Activated naive CD4-positive, alpha-beta T cell treated with anti-CD3 and anti-CD28 coated beads for 36 hours (primary cell): ENCODE measurements around the gene ZNF561. TPM values are rescaled to one million over a fixed set of nuclear protein-coding genes. Genes with fewer than 3 reads are reported as not detected.
"Not testable (repeated sequence)": the region's sequence is repeated elsewhere in the genome, so short reads cannot be mapped to it uniquely, and the experiment has no call there.

Experiments used
- CTCF ChIA-PET: fragments of 350-600 bp; sonication (Branson Sonifier 250); formaldehyde crosslinking; loops from one replicate; lab custom pipeline; 2021; ENCODE audit warnings: antibody characterized with exemption; lab: Charles Lee
- DNase-seq: peaks from one replicate; pipeline ENCODE4 v3.0.0-alpha.2; 2020
- H3K27ac Mint-ChIP-seq: one replicate; pipeline ENCODE4 v1.8.0; 2021; ENCODE audit warnings: mild to moderate bottlenecking, mixed read lengths
- H3K27me3 Mint-ChIP-seq: one replicate; pipeline ENCODE4 v1.8.0; 2021; ENCODE audit warnings: low read depth, mixed read lengths
- H3K36me3 Mint-ChIP-seq: one replicate; pipeline ENCODE4 v1.8.0; 2021; ENCODE audit warnings: low read depth, mixed read lengths
- H3K4me1 Mint-ChIP-seq: one replicate; pipeline ENCODE4 v1.8.0; 2021; ENCODE audit warnings: low read depth, mixed read lengths
- H3K4me3 Mint-ChIP-seq: one replicate; pipeline ENCODE4 v1.8.0; 2021; ENCODE audit warnings: mild to moderate bottlenecking, moderate library complexity, mixed read lengths
- H3K9me3 Mint-ChIP-seq: one replicate; pipeline ENCODE4 v1.8.0; 2021; ENCODE audit warnings: mixed read lengths
- intact Hi-C: fragments of 100-400 bp; cut with micrococcal nuclease; formaldehyde crosslinking; loops from one replicate; pipeline ENCODE4 v1.15.1; 2023
- total RNA-seq, 2 experiments: library from RNA; stranded (reverse); gene quantifications; one replicate each; pipeline ENCODE4 v1.2.3, GENCODE V29; 2021

Gene ZNF561
- total RNA-seq, 2 experiments from 2014 or later = 28.7 to 29.4 TPM

GRCh38 chr19:9627856-9628255, 6.8 kb upstream of the ZNF561 start:
- no peak overlapping the region for H3K4me3 Mint-ChIP-seq
- no peaks in the 10 kb centered on the region for H3K27me3 Mint-ChIP-seq
- intact Hi-C loops = loop anchor here (5.0 kb wide), 2 partner anchors 374 to 421 kb away; no protein-coding TSS in a partner anchor
- DNase-seq = no peak
- H3K9me3 Mint-ChIP-seq = no peaks in the 10 kb centered on the region
- no peak overlapping the region for H3K27ac Mint-ChIP-seq
- CTCF ChIA-PET = interaction anchor here (0.7 to 1.2 kb wide), 2 partner anchors 166 to 171 kb away, joined by 3 to 4 read pairs; no protein-coding TSS in a partner anchor
- peaks cover 10% of the 10 kb centered on the region for H3K36me3 Mint-ChIP-seq
- no peaks in the 10 kb centered on the region for H3K4me1 Mint-ChIP-seq

- H3K9me3 Mint-ChIP-seq = no peaks in the 10 kb centered on the region
- CTCF ChIA-PET = interaction anchor here (1.1 to 1.2 kb wide), 3 partner anchors 36 to 173 kb away, joined by 3 to 4 read pairs (median 3); no protein-coding TSS in a partner anchor
- intact Hi-C loops = loop anchor here (5.0 kb wide), 2 partner anchors 290 to 790 kb away; partner anchors contain the start of genes MBD3L1 and ZNF558
- peak overlapping the region; percentile 16 for H3K27ac Mint-ChIP-seq
- H3K4me1 Mint-ChIP-seq = peaks cover 15% of the 10 kb centered on the region
- H3K27me3 Mint-ChIP-seq = no peaks in the 10 kb centered on the region
- peaks cover 28% of the 10 kb centered on the region for H3K36me3 Mint-ChIP-seq
- no peak for DNase-seq
- peak overlapping the region; percentile 33 for H3K4me3 Mint-ChIP-seq
Measured at GRCh38 chr19:9622531-9622930, 1.5 kb upstream of the ZNF561 start.

DNA sequence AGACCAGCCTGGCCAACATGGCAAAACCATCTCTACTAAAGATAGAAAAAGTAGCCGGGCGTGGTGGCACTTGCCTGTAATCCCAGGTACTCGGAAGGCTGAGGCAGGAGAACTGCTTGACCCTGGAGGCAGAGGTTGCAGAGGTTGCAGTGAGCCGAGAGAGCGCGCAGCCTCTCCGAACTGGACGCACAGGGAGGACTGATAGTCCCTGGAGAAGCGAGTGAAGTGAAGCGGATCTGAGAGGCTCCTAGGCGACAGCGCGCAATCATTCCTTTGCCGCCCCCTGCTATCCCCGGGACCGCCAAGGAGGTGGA, 233 bp downstream of the ZNF561 start:
- peak overlapping the region; percentile 98 for H3K4me3 Mint-ChIP-seq
- peaks cover 40% of the 10 kb centered on the region for H3K36me3 Mint-ChIP-seq
- no peaks in the 10 kb centered on the region for H3K9me3 Mint-ChIP-seq
- no peak for DNase-seq
- no peaks in the 10 kb centered on the region for H3K27me3 Mint-ChIP-seq
- H3K27ac Mint-ChIP-seq = peak overlapping the region; percentile 99
- intact Hi-C loops = loop anchor here (1.0 to 5.0 kb wide), 6 partner anchors 34 to 788 kb away; partner anchors contain the start of genes MBD3L1, ZNF558 and ZNF846
- CTCF ChIA-PET = no interaction called here
- H3K4me1 Mint-ChIP-seq = peaks cover 21% of the 10 kb centered on the region

DNA sequence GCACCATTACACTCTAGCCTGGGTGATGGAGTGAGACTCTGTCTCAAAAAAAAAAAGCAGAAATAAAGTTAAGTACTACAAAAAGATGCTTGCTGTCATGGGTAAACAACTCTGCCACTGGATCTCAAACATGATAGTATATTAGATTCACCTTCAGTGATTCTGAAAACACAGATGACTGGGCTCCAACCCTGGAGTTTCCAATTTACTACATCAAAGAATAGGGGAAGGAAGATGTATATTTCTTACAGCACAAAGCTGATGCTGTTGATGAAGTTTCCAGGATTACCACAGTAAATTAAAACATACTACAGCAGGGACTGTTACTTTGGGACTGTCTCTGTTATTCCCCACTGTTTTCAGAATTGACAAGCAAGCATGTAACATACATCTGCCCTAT, 5.2 kb downstream of the ZNF561 start:
- CTCF ChIA-PET = interaction anchor here (0.8 kb wide), 1 partner anchor 14 kb away, joined by 3 read pairs; no protein-coding TSS in a partner anchor
- intact Hi-C loops = loop anchor here (1.0 kb wide), 1 partner anchor 19 kb away; no protein-coding TSS in a partner anchor

DNA sequence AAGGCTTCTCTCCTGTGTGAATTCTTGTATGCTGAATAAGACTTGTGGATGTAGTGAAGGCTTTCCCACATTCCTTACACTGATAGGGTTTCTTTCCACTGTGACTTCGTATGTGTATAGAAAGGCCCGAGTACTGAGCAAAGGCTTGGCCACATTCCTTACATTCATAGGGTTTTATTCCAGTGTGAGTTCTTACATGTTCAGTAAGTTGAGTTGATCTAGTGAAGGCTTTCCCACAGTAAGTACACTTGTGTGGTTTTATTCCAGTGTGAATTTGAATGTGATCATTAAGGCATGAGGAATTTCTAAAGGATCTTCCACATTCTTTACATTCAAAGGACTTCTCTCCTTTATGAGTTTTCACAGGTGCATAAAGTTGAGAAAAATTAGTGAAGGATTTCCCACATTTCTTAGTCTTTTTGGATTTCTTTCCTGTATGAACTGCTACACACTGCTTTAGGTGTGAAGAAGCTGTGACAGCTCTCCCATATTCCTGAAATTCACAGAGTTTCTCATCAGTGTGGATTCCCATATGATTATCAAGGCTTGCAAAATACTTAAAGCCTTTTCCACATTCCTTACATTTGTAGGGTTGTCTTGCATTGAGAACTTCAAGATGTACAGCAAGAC, 10.4 kb downstream of the ZNF561 start:
- H3K36me3 Mint-ChIP-seq = peaks cover 85% of the 10 kb centered on the region

More for the DNA sequence above, 5.2 kb downstream of the ZNF561 start:
- H3K27ac Mint-ChIP-seq = peak overlapping the region; percentile 83
- peaks cover 20% of the 10 kb centered on the region for H3K9me3 Mint-ChIP-seq
- peaks cover 15% of the 10 kb centered on the region for H3K4me1 Mint-ChIP-seq
- no peak overlapping the region for H3K4me3 Mint-ChIP-seq
- peaks cover 81% of the 10 kb centered on the region for H3K36me3 Mint-ChIP-seq
- peak; percentile 26 for DNase-seq
- H3K27me3 Mint-ChIP-seq = no peaks in the 10 kb centered on the region

DNA sequence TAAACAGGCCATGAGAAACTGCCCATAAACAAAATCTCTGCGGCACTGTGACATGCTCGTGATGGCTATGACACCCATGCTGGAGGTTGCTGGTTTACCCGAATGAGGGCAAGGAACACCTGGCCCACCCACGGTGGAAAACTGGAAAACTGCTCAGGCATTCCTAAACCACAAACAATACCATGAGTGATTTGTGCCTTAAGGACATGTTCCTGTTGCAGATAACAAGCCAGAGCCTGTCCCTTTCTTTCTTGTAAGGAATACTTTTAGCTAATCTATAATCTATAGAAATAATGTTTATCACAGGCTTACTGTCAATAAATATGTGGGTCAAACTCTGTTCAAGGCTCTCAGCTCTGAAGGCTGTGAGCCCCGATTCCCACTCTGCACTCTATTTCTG, 12.1 kb downstream of the ZNF561 start:
- Mint-ChIP-seq H3K4me1 (no peaks in the 10 kb centered on the region), H3K4me3 (no peak overlapping the region), H3K27ac (no peak overlapping the region), H3K36me3 (peaks cover 72% of the 10 kb centered on the region), H3K9me3 (peaks cover 57% of the 10 kb centered on the region), H3K27me3 (no peaks in the 10 kb centered on the region)
- no peak for DNase-seq
- CTCF ChIA-PET = interaction anchor here (0.6 kb wide), 1 partner anchor 100 kb away, joined by 3 read pairs; no protein-coding TSS in a partner anchor
- intact Hi-C loops = no loop called here

More for the DNA sequence above, 10.4 kb downstream of the ZNF561 start:
- CTCF ChIA-PET = no interaction called here
- Mint-ChIP-seq H3K27ac (no peak overlapping the region), H3K4me1 (peaks cover under 1% of the 10 kb centered on the region), H3K9me3 (peaks cover 57% of the 10 kb centered on the region), H3K27me3 (no peaks in the 10 kb centered on the region), H3K4me3 (no peak overlapping the region)
- intact Hi-C loops = no loop called here
- no peak for DNase-seq

- peaks cover 19% of the 10 kb centered on the region for H3K9me3 Mint-ChIP-seq
- no peak for DNase-seq
- CTCF ChIA-PET = no interaction called here
- peaks cover 3% of the 10 kb centered on the region for H3K4me1 Mint-ChIP-seq
- H3K4me3 Mint-ChIP-seq = no peak overlapping the region
- peak overlapping the region; percentile 63 for H3K27ac Mint-ChIP-seq
- H3K36me3 Mint-ChIP-seq = peaks cover 12% of the 10 kb centered on the region
- H3K27me3 Mint-ChIP-seq = peaks cover 4% of the 10 kb centered on the region
- intact Hi-C loops = loop anchor here (1.0 kb wide), 1 partner anchor 19 kb away; no protein-coding TSS in a partner anchor
Measured at GRCh38 chr19:9597027-9597426, 24.0 kb downstream of the ZNF561 start.

DNA sequence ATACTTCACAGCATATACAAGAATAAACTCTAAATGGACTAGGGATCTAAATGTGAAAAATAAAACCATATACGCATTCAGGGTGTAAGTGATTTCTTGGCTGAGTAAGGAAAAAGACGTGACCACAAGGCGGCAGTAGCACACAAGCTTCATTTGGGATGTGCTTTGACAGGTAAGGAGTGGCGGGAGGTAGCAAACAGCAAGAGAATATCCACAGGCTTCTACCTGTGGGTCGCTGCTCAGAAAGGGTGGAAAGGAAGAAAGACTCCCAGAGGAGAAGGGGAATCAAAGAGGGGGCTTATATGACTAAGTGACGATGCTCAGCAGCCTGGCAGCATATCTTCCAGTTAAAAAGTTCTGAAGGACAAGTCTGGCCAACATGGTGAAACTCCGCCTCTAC, 34.3 kb downstream of the ZNF561 start:
- H3K4me3 Mint-ChIP-seq = no peak overlapping the region
- H3K27ac Mint-ChIP-seq = no peak overlapping the region
- peak; percentile 93 for DNase-seq
- peaks cover 14% of the 10 kb centered on the region for H3K4me1 Mint-ChIP-seq
- peaks cover 15% of the 10 kb centered on the region for H3K36me3 Mint-ChIP-seq
- H3K9me3 Mint-ChIP-seq = peaks cover 4% of the 10 kb centered on the region
- intact Hi-C loops = loop anchor here (1.0 to 5.0 kb wide), 5 partner anchors 35 to 381 kb away; partner anchors contain the start of gene ZNF561
- CTCF ChIA-PET = interaction anchor here (0.6 to 1.0 kb wide), 5 partner anchors 33 to 379 kb away, joined by 3 to 4 read pairs (median 3); no protein-coding TSS in a partner anchor
- H3K27me3 Mint-ChIP-seq = peaks cover 2% of the 10 kb centered on the region

DNA sequence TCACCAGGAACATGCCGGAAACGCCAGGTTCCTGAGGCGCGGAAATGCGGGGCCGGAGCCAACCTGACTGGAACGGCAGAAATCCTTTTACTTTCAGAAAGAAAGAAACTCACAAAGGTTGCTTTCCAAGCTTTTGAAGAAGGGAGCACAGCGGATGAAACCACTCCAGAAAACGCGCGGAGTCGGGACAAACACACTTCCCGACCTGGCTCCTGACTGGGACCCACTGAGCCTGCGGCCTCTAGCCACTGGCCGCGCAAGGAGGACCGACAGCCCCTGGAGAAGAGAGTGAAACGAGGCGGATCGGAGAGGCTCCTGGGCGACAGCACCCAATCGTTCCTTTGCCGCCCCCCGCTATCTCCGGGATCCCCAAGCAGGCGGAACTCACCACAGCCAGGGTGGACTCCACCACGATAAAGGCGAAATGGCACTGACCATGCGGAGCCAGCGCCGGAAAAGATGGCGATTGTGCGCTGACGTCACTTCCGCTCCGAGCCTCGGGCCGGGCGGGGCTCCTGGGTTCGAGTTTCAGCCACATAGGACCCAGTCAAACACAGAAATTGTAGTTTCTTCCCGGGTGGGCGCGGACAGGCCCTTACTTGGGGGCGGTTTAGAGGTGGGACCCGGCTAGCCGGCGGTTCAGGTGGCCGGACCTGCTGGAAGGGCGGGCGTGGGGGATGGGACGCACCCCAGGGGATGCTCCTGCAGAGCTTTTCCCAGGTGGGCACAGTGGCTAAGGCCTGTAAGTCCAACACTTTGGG, 36.8 kb downstream of the ZNF561 start, which contains the start of gene ZNF121:
Gene ZNF121, minus strand, starts transcription at position 432 of the 761 bp plus-strand sequence. CDS start 16,407 bp downstream, outside the sequence.
- Mint-ChIP-seq H3K27ac (peak within 1 kb of the TSS; percentile 95), H3K4me1 (peaks cover 33% of the 10 kb centered on the region), H3K4me3 (peak within 1 kb of the TSS; percentile 91), H3K36me3 (peaks cover 39% of the 10 kb centered on the region), H3K9me3 (peaks cover 12% of the 10 kb centered on the region), H3K27me3 (peaks cover 2% of the 10 kb centered on the region)
- CTCF ChIA-PET = interaction anchor here (0.6 to 2.5 kb wide), 5 partner anchors 9 to 417 kb away, joined by 3 to 6 read pairs (median 3); no protein-coding TSS in a partner anchor
- intact Hi-C loops = loop anchor here (1.0 to 5.0 kb wide), 6 partner anchors 46 to 444 kb away; partner anchors contain the start of genes ZNF266, ZNF317, ZNF426 and ZNF559
- peak; percentile 88 for DNase-seq

GRCh38 chr19:9582081-9582725, 38.8 kb downstream of the ZNF561 start:
- Mint-ChIP-seq H3K27ac (peak overlapping the region; percentile 90), H3K36me3 (peaks cover 58% of the 10 kb centered on the region), H3K4me3 (peak overlapping the region; percentile 76), H3K4me1 (peaks cover 40% of the 10 kb centered on the region), H3K9me3 (peaks cover 23% of the 10 kb centered on the region)
- intact Hi-C loops = loop anchor here (5.0 kb wide), 2 partner anchors 90 to 260 kb away; partner anchors contain the start of gene ZNF559
- DNase-seq, H3K27me3 Mint-ChIP-seq, CTCF ChIA-PET: not testable (repeated sequence)

GRCh38 chr19:9580728-9581127, 40.3 kb downstream of the ZNF561 start:
- peak overlapping the region; percentile 46 for H3K27ac Mint-ChIP-seq
- H3K4me3 Mint-ChIP-seq = no peak overlapping the region
- CTCF ChIA-PET = interaction anchor here (0.6 kb wide), 1 partner anchor 138 kb away, joined by 3 read pairs; no protein-coding TSS in a partner anchor
- H3K27me3 Mint-ChIP-seq = no peaks in the 10 kb centered on the region
- peaks cover 73% of the 10 kb centered on the region for H3K36me3 Mint-ChIP-seq
- peaks cover 34% of the 10 kb centered on the region for H3K9me3 Mint-ChIP-seq
- intact Hi-C loops = loop anchor here (5.0 kb wide), 2 partner anchors 92 to 258 kb away; partner anchors contain the start of gene ZNF559
- H3K4me1 Mint-ChIP-seq = peaks cover 44% of the 10 kb centered on the region
- no peak for DNase-seq
